Fibroblast of skin of left quadriceps (primary cell): ENCODE data around the gene TBC1D17.

Experiments
- DNase-seq, 2 experiments: peaks; one replicate each; pipeline ENCODE4 v3.0.0-alpha.2; 2013; ENCODE audit warnings: low read depth in 2 of 2

The TBC1D17 gene

GRCh38 chr19:49877879-49878743 lies 609 bp downstream of the TBC1D17 start:
- peak; percentile 95 for DNase-seq

GRCh38 chr19:49878744-49879070 lies 1.2 kb downstream of the TBC1D17 start:
- no peak for DNase-seq

GRCh38 chr19:49879243-49879963 lies 1.9 kb downstream of the TBC1D17 start:
- no peak for DNase-seq

GRCh38 chr19:49880162-49880869 lies 2.8 kb downstream of the TBC1D17 start:
- DNase-seq, result no peak

- DNase-seq, result no peak
These were observed 3.7 kb downstream of the TBC1D17 start for GRCh38 chr19:49881186-49881585.

GRCh38 chr19:49881672-49882394 lies 4.3 kb downstream of the TBC1D17 start:
- no peak for DNase-seq

GRCh38 chr19:49882643-49883042 lies 5.1 kb downstream of the TBC1D17 start:
- no peak for DNase-seq

GRCh38 chr19:49883094-49883493 lies 5.6 kb downstream of the TBC1D17 start:
- DNase-seq, result no peak

GRCh38 chr19:49884109-49884508 lies 6.6 kb downstream of the TBC1D17 start:
- DNase-seq, result no peak

GRCh38 chr19:49884760-49885159 lies 7.3 kb downstream of the TBC1D17 start:
- DNase-seq, result no peak

- no peak for DNase-seq
These were observed 9.6 kb downstream of the TBC1D17 start for GRCh38 chr19:49887037-49887664.

- no peak for DNase-seq
These were observed 10.4 kb downstream of the TBC1D17 start for GRCh38 chr19:49887665-49888509.

GRCh38 chr19:49888510-49888824 lies 11.0 kb downstream of the TBC1D17 start:
- no peak for DNase-seq

- DNase-seq, result no peak
These were observed 11.7 kb downstream of the TBC1D17 start for GRCh38 chr19:49889038-49889686.

GRCh38 chr19:49889687-49890348 lies 12.3 kb downstream of the TBC1D17 start:
- no peak for DNase-seq

GRCh38 chr19:49890349-49891311 lies 13.1 kb downstream of the TBC1D17 start:
- DNase-seq, result no peak

- DNase-seq, result no peak
These were observed 13.9 kb downstream of the TBC1D17 start for GRCh38 chr19:49891393-49891792.

GRCh38 chr19:49892716-49893115 lies 15.2 kb downstream of the TBC1D17 start:
- DNase-seq, result no peak
